Tibial nerve (tissue), 4 donors: ENCODE measurements around the gene BRD3OS. TPM values are rescaled to one million over a fixed set of nuclear protein-coding genes. Genes with fewer than 3 reads are reported as not detected.

Experiments
- DNase-seq, 2 donors: peaks; one replicate each; pipeline ENCODE4 v3.0.0-alpha.2; 2019; ENCODE audit warnings: low spot score in 2 of 2
- H3K27ac ChIP-seq, 4 donors: fragments of 200-600 bp; sonication (generic) in 3 of 4; one replicate each; pipeline ENCODE4 v1.5.1; 2017 to 2019; ENCODE audit warnings: mild to moderate bottlenecking in 1 of 4
- H3K27me3 ChIP-seq, 2 donors: fragments of 200-600 bp; sonication (generic) in 1 of 2; one replicate each; pipeline versions ENCODE4 v1.5.1 to v1.6.0; 2017 to 2019
- H3K36me3 ChIP-seq, 3 donors: fragments of 200-600 bp; sonication (generic); one replicate each; pipeline ENCODE4 v1.5.1; 2018 to 2019
- H3K4me1 ChIP-seq, 4 donors: fragments of 200-600 bp; sonication (generic) in 3 of 4; one replicate each; pipeline ENCODE4 v1.5.1; 2017 to 2019
- H3K4me3 ChIP-seq, 4 donors: fragments of 200-600 bp; sonication (generic) in 3 of 4; one replicate each; pipeline ENCODE4 v1.5.1; 2017 to 2019; ENCODE audit warnings: mild to moderate bottlenecking in 1 of 4, moderate library complexity in 1 of 4
- H3K9me3 ChIP-seq, 4 donors: fragments of 200-600 bp; sonication (generic) in 3 of 4; one replicate each; pipeline ENCODE4 v1.5.1; 2017 to 2019
- EP300 ChIP-seq, 2 donors: sonication (generic); formaldehyde crosslinking; IDR thresholded peaks; one replicate each; pipeline ENCODE4 v1.6.1; 2017; ENCODE audit warnings: antibody characterized with exemption in 2 of 2, mild to moderate bottlenecking in 1 of 2
- POLR2A ChIP-seq, 2 donors: fragments of 450-650 bp; IDR thresholded peaks; one replicate each; pipeline ENCODE4 v1.6.1; 2017; ENCODE audit warnings: antibody characterized with exemption in 2 of 2, mild to moderate bottlenecking in 2 of 2, moderate library complexity in 2 of 2
- WGBS, 2 donors: methylation state at CpG; one replicate each; pipeline ENCODE4 v1.1.5; 2018; 5-methylcytosine and 5-hydroxymethylcytosine counted together
- total RNA-seq, 4 donors: library from RNA; depleted of rRNA; stranded (reverse); fragments of >200 nt; gene quantifications; one replicate each; pipeline ENCODE4 v1.1.0, GENCODE V29; 2016
- TF ChIP-seq, protein P1 (sequence below), 5 experiments: fragments of 200-600 bp in 3 of 5; fragments of 450-650 bp in 2 of 5; sonication (generic) in 3 of 5; IDR thresholded peaks; one replicate each; pipeline ENCODE4 v1.5.1; 2016 to 2019; ENCODE audit warnings: antibody characterized with exemption in 5 of 5, mild to moderate bottlenecking in 3 of 5, moderate library complexity in 2 of 5

BRD3OS gene
- total RNA-seq, 4 donors from 2014 or later: 9.2 to 28.2 (median 13.7) TPM

DNA sequence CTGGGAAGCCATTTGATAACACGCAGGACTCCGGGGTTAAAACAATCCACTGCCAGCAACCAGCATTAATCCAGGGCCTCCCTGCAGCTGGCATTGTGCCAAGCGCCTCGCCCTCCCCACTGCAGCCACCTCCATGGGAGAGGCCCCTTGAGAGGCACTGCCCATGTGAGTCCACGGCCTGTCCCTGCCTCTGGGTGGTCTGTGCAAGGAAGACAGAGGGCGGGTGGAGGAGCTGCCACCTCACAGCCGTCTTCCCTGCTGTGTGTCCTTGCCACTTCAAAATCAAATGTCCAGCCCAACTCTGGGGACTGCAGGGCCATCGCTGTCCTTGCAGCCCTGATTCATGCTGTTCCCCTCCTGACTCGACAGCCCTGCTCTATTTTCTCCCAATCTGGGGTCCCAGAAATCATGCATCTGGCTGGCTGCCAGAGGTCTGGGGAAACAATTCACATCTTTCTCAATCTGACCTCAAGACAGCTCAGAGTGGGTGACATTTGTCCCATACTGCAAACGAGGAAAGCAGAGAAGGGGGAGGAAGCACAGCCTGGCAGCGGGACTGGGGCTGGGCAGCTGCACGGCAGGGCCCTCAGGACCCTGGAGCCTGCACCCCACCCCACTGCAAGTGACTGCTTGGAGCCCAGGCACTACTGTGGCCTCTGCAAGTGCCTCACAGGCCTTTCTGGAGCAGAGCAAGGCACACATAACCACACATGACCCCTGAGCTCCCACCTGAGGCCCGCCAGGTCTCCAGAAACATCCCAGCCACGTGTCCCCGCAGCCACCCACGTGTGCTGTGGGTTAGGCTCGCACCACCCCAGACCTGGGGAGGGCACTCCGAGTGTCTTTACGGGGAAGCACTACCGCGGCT, 15.7 kb downstream of the BRD3OS start:
- no peak overlapping the region for H3K4me3 ChIP-seq
- TF ChIP-seq, protein P1, sequence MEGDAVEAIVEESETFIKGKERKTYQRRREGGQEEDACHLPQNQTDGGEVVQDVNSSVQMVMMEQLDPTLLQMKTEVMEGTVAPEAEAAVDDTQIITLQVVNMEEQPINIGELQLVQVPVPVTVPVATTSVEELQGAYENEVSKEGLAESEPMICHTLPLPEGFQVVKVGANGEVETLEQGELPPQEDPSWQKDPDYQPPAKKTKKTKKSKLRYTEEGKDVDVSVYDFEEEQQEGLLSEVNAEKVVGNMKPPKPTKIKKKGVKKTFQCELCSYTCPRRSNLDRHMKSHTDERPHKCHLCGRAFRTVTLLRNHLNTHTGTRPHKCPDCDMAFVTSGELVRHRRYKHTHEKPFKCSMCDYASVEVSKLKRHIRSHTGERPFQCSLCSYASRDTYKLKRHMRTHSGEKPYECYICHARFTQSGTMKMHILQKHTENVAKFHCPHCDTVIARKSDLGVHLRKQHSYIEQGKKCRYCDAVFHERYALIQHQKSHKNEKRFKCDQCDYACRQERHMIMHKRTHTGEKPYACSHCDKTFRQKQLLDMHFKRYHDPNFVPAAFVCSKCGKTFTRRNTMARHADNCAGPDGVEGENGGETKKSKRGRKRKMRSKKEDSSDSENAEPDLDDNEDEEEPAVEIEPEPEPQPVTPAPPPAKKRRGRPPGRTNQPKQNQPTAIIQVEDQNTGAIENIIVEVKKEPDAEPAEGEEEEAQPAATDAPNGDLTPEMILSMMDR (IDR thresholded peaks at IDR 0.05): no peak
- TF ChIP-seq POLR2A (IDR thresholded peaks at IDR 0.05): no peak
- no peak for TF ChIP-seq EP300 (IDR thresholded peaks at IDR 0.05)
- WGBS, 2 donors: 34 to 39% methylated on average over 12 to 14 of the region's 21 CpGs
- no peak for DNase-seq
- H3K36me3 ChIP-seq: peaks cover 0 to 96% (median 33%) of the 10 kb centered on the region in 3 donors
- peaks cover 0 to 32% (median 8%) of the 10 kb centered on the region in 4 donors for H3K4me1 ChIP-seq
- peaks cover 0 to 11% (median 0%) of the 10 kb centered on the region in 4 donors for H3K9me3 ChIP-seq
- H3K27me3 ChIP-seq: no peaks in the 10 kb centered on the region
- H3K27ac ChIP-seq: peak overlapping the region in 2 of 4 donors; percentile 55

DNA sequence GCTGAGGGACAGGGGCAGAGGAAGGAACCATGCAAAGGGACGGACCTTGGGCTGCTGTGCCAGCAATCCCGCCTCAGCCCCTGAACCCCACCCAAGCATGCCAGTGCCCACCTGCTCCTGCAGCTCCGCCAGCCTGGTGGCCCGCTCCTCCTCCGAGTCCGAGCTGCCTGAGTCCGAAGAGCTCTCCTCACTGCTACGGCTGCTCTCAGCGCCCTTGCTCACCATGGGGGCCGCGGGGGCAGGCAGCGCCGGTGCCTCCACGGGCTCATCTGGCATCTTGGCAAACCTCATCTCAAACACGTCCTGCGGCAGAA, 16.3 kb downstream of the BRD3OS start:
- WGBS, 2 donors: 92 to 94% methylated on average over 12 to 16 of the region's 16 CpGs
- DNase-seq: no peak
- Histone ChIP-seq H3K9me3 (peaks cover 0 to 11% (median 0%) of the 10 kb centered on the region in 4 donors), H3K4me3 (no peak overlapping the region), H3K27ac (peak overlapping the region in 2 of 4 donors; percentile 28 to 55), H3K4me1 (peaks cover 0 to 32% (median 8%) of the 10 kb centered on the region in 4 donors), H3K27me3 (no peaks in the 10 kb centered on the region), H3K36me3 (peaks cover 0 to 96% (median 33%) of the 10 kb centered on the region in 3 donors)
- TF ChIP-seq POLR2A (IDR thresholded peaks at IDR 0.05) (no peak), EP300 (IDR thresholded peaks at IDR 0.05) (no peak)
- TF ChIP-seq, protein P1 (IDR thresholded peaks at IDR 0.05): no peak

DNA sequence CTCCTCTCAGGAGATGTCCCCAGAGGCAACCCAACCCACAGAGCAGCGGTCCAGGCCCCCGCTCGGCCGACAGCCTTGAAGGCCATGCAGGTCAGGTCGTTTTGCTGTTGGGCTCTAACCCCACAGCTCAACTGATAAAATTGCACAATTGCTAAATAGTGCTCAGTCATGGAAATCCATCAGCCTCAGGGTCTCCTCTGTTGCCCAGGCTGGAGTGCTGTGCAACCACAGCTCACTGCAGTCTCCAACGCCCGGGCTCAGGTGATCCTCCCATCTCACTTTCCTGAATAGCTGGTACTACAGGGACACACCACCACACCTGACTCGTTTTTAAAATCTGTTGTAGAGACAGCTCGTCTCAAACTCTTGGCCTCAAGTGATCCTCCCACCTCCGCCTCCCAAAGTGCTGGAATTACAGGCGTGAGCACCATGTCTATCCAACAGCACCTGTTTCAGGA, 18.3 kb downstream of the BRD3OS start:
- Histone ChIP-seq H3K9me3 (no peaks in the 10 kb centered on the region), H3K27ac (no peak overlapping the region), H3K4me1 (peaks cover 0 to 32% (median 8%) of the 10 kb centered on the region in 4 donors), H3K4me3 (no peak overlapping the region), H3K27me3 (no peaks in the 10 kb centered on the region), H3K36me3 (peaks cover 0 to 96% (median 46%) of the 10 kb centered on the region in 3 donors)
- WGBS, 2 donors: 73 to 78% methylated on average over 11 of the region's 11 CpGs
- TF ChIP-seq EP300 (IDR thresholded peaks at IDR 0.05) (no peak), POLR2A (IDR thresholded peaks at IDR 0.05) (no peak)
- TF ChIP-seq, protein P1 (IDR thresholded peaks at IDR 0.05): no peak
- no peak for DNase-seq

DNA sequence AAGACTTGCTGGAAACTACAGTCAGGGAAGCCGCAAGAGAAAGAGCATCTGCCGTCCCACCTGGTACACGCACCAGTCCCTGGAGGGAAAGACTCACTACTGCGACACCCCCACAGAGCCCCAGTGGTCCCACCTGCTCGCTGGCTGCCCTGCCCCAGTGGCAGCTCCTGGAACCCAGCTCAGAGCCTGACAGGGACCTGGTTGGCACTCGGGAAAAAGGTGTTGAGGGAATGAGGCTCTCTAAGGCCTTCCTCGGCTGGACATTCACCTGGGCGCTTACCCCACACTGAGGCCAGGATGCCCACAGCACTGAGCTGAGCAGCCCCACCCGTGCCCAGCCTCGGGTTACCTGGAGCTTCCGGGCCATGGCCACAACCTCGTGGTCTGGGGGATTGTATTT, 19.7 kb downstream of the BRD3OS start:
- Histone ChIP-seq H3K4me1 (peaks cover 0 to 42% (median 8%) of the 10 kb centered on the region in 4 donors), H3K27ac (no peak overlapping the region), H3K36me3 (peaks cover 0 to 96% (median 46%) of the 10 kb centered on the region in 3 donors), H3K9me3 (no peaks in the 10 kb centered on the region), H3K4me3 (no peak overlapping the region), H3K27me3 (no peaks in the 10 kb centered on the region)
- no peak for DNase-seq
- WGBS, 2 donors: 87% methylated on average over 10 to 11 of the region's 12 CpGs
- TF ChIP-seq, protein P1 (IDR thresholded peaks at IDR 0.05): no peak
- TF ChIP-seq EP300 (IDR thresholded peaks at IDR 0.05): no peak
- no peak for TF ChIP-seq POLR2A (IDR thresholded peaks at IDR 0.05)
